Nephron (organoid): ENCODE data around the gene CHMP6.

ENCODE experiments used
- H3K27ac Mint-ChIP-seq, 3 experiments: 2 replicates each; pipeline ENCODE4 v1.8.0; 2020; ENCODE audit warnings: mixed read lengths in 3 of 3, mild to moderate bottlenecking in 2 of 3, moderate library complexity in 1 of 3
- H3K27me3 Mint-ChIP-seq: 2 replicates; pipeline ENCODE4 v1.8.0; 2021; ENCODE audit warnings: low read depth, mild to moderate bottlenecking, moderate library complexity, mixed read lengths
- H3K36me3 Mint-ChIP-seq: 2 replicates; pipeline ENCODE4 v1.8.0; 2020; ENCODE audit warnings: low read depth, mixed read lengths
- H3K4me1 Mint-ChIP-seq: 2 replicates; pipeline ENCODE4 v1.8.0; 2020; ENCODE audit warnings: mixed read lengths
- H3K4me3 Mint-ChIP-seq, 3 experiments: 2 replicates each; pipeline ENCODE4 v1.8.0; 2020; ENCODE audit warnings: mild to moderate bottlenecking in 3 of 3, mixed read lengths in 3 of 3, moderate library complexity in 2 of 3
- H3K9me3 Mint-ChIP-seq: 2 replicates; pipeline ENCODE4 v1.8.0; 2020; ENCODE audit warnings: mixed read lengths
- CTCF ChIP-seq, 3 experiments: fragments of 200-600 bp; sonication (generic); IDR thresholded peaks; one replicate each; pipeline ENCODE4 v1.5.0; 2021; ENCODE audit warnings: antibody characterized with exemption in 3 of 3; ENCODE audit not compliant: unreplicated experiment in 3 of 3

CHMP6 gene

GRCh38 chr17:81049372-81049911, 57.8 kb downstream of the CHMP6 start:
- Mint-ChIP-seq H3K9me3 (no peaks in the 10 kb centered on the region), H3K36me3 (peaks cover 5% of the 10 kb centered on the region), H3K4me1 (peaks cover 32% of the 10 kb centered on the region), H3K4me3 (peak overlapping the region in 2 of 3 experiments; percentile 5 to 12), H3K27ac (peak overlapping the region; percentile 42 to 72 (median 67)), H3K27me3 (peaks cover 6% of the 10 kb centered on the region)
- TF ChIP-seq CTCF (IDR thresholded peaks at IDR 0.05; ENCODE audit: unreplicated experiment in 3 of 3), result no peak
